ENCODE results near the gene TMEM134. TPM values are rescaled to one million over a fixed set of nuclear protein-coding genes. Genes with fewer than 3 reads are reported as not detected.
A peak's percentile ranks its signal among the peaks of the same experiment; 100 is the strongest.

Gene TMEM134
- total and polyA plus RNA-seq, 9 of the 15 experiments (the other 6 are each of a cell fraction or from before 2014, with no cell fraction given) = 0.63 to 48.4 (median 10.7) TPM

- TF ChIP-seq RERE (CRISPR knock-in tag; IDR thresholded peaks at IDR 0.05; ENCODE audit: borderline replicate concordance) (no peak), EGR1 (conservative IDR thresholded peaks at IDR 0.05) (peak; percentile 16; the same call in 1 of the 2 replicates), KDM1A (IDR thresholded peaks at IDR 0.05) (peak in 1 of 2 experiments; percentile 62; a peak in 3 of 4 replicates), POLR2G (IDR thresholded peaks at IDR 0.05; ENCODE audit: low read depth, low read length) (no peak), AFF1 (IDR thresholded peaks at IDR 0.05; ENCODE audit: low read depth in 1 of 2, partially characterized antibody in 2 of 2) (peak in 1 of 2 experiments; percentile 50), ESRRA (IDR thresholded peaks at IDR 0.05; ENCODE audit: borderline replicate concordance, low read depth) (peak; percentile 33; the same call in 1 of the 2 replicates), RBM17 (IDR thresholded peaks at IDR 0.05; ENCODE audit: borderline replicate concordance, low read depth, low read length) (no peak), POLR2B (IDR thresholded peaks at IDR 0.05; ENCODE audit: low read depth, partially characterized antibody) (peak; percentile 46), ZNF217 (CRISPR knock-in tag; IDR thresholded peaks at IDR 0.05) (no peak), SMARCC2 (IDR thresholded peaks at IDR 0.05; ENCODE audit: low read depth) (no peak), ZC3H8 (IDR thresholded peaks at IDR 0.05) (0 out of 2 replicates have a peak, but pooled peaks have one; percentile 29), ARID1B (IDR thresholded peaks at IDR 0.05) (peak; percentile 63), PHB2 (IDR thresholded peaks at IDR 0.05; ENCODE audit: low read depth) (no peak), ZNF41 (CRISPR knock-in tag; conservative IDR thresholded peaks at IDR 0.05) (no peak), POLR3G (IDR thresholded peaks at IDR 0.05; ENCODE audit: extremely low read depth, insufficient read length, insufficient replicate concordance) (no peak), ZNF239 (CRISPR knock-in tag; IDR thresholded peaks at IDR 0.05) (no peak), SIN3B (IDR thresholded peaks at IDR 0.05; ENCODE audit: low read depth) (no peak)
Observed at GRCh38 chr11:67436459-67437081, 32.5 kb downstream of the TMEM134 start (continued).

All from K562 (cell line).